HG03469 (cell line): Measurements from ENCODE around the gene RYR3.

ENCODE experiments used
- ATAC-seq: cut with Tn5 transposase; IDR thresholded peaks from one replicate; pipeline ENCODE4 v1.9.1; 2021; ENCODE audit warnings: mild to moderate bottlenecking, moderate library complexity, moderate number of reproducible peaks; ENCODE audit not compliant: unreplicated experiment

RYR3 gene

GRCh38 chr15:33858836-33859235 is 548.1 kb downstream of the RYR3 start:
- ATAC-seq, result no peak

GRCh38 chr15:33859992-33860545 is 549.3 kb downstream of the RYR3 start:
- ATAC-seq, result no peak

- no peak for ATAC-seq
Observed at GRCh38 chr15:33860754-33861153, 550.0 kb downstream of the RYR3 start.

- ATAC-seq, result no peak
Observed at GRCh38 chr15:33864360-33865075, 553.8 kb downstream of the RYR3 start.

- ATAC-seq, result no peak
Observed at GRCh38 chr15:33865416-33865815, 554.6 kb downstream of the RYR3 start.

- no peak for ATAC-seq
Observed at GRCh38 chr15:33866101-33866737, 555.5 kb downstream of the RYR3 start.

- no peak for ATAC-seq
Observed at GRCh38 chr15:33871980-33872379, 561.2 kb downstream of the RYR3 start.

GRCh38 chr15:33872416-33873106 is 561.8 kb downstream of the RYR3 start:
- no peak for ATAC-seq

GRCh38 chr15:33874156-33874555 is 563.4 kb downstream of the RYR3 start:
- ATAC-seq, result no peak

GRCh38 chr15:33882921-33883320 is 572.2 kb downstream of the RYR3 start:
- ATAC-seq, result no peak

GRCh38 chr15:33888176-33888575 is 577.4 kb downstream of the RYR3 start:
- ATAC-seq, result no peak

- no peak for ATAC-seq
Observed at GRCh38 chr15:33894193-33894592, 583.4 kb downstream of the RYR3 start.

- no peak for ATAC-seq
Observed at GRCh38 chr15:33902043-33902442, 591.3 kb downstream of the RYR3 start.

GRCh38 chr15:33903661-33904060 is 592.9 kb downstream of the RYR3 start:
- ATAC-seq, result no peak

GRCh38 chr15:33907326-33907725 is 596.6 kb downstream of the RYR3 start:
- ATAC-seq, result no peak

- ATAC-seq, result no peak
Observed at GRCh38 chr15:33908406-33908805, 597.6 kb downstream of the RYR3 start.

- no peak for ATAC-seq
Observed at GRCh38 chr15:33910741-33911140, 600.0 kb downstream of the RYR3 start.

- no peak for ATAC-seq
Observed at GRCh38 chr15:33912326-33912725, 601.6 kb downstream of the RYR3 start.

GRCh38 chr15:33913459-33913858 is 602.7 kb downstream of the RYR3 start:
- ATAC-seq, result no peak
